ENCODE measurements around the gene ARHGAP29.

Gene ARHGAP29

GRCh38 chr1:94282143-94282711 lies 44.8 kb upstream of the ARHGAP29 start:
- CTCF ChIA-PET: interaction anchor here (0.7 to 0.8 kb wide), 2 partner anchors 11 to 242 kb away, joined by 3 read pairs; no protein-coding TSS in a partner anchor
- no peak for DNase-seq (ENCODE audit: low read depth, low spot score)
- POLR2A ChIA-PET: no interaction called here
- no peak overlapping the region for H3K4me3 ChIP-seq (ENCODE audit: low read depth, low read length)
- TF ChIP-seq CTCF (IDR thresholded peaks at IDR 0.05; ENCODE audit: insufficient read depth, low read length, missing control alignments): no peak

GRCh38 chr1:94281361-94282142 lies 44.2 kb upstream of the ARHGAP29 start:
- H3K4me3 ChIP-seq (ENCODE audit: low read depth, low read length): no peak overlapping the region
- no peak for DNase-seq (ENCODE audit: low read depth, low spot score)
- ChIA-PET CTCF (interaction anchor here (0.7 to 0.8 kb wide), 2 partner anchors 11 to 241 kb away, joined by 3 read pairs; no protein-coding TSS in a partner anchor), POLR2A (no interaction called here)
- no peak for TF ChIP-seq CTCF (IDR thresholded peaks at IDR 0.05; ENCODE audit: insufficient read depth, low read length, missing control alignments)

GRCh38 chr1:94280541-94280940 lies 43.2 kb upstream of the ARHGAP29 start:
- ChIA-PET POLR2A (no interaction called here), CTCF (interaction anchor here (1.0 kb wide), 1 partner anchor 10 kb away, joined by 3 read pairs; no protein-coding TSS in a partner anchor)
- no peak for TF ChIP-seq CTCF (IDR thresholded peaks at IDR 0.05; ENCODE audit: insufficient read depth, low read length, missing control alignments)
- no peak for DNase-seq (ENCODE audit: low read depth, low spot score)
- H3K4me3 ChIP-seq (ENCODE audit: low read depth, low read length): no peak overlapping the region

- ChIA-PET POLR2A (no interaction called here), CTCF (interaction anchor here (0.6 to 1.2 kb wide), 3 partner anchors 56 to 253 kb away, joined by 3 to 4 read pairs (median 4); no protein-coding TSS in a partner anchor)
- no peak for DNase-seq (ENCODE audit: low read depth, low spot score)
- H3K4me3 ChIP-seq (ENCODE audit: low read depth, low read length): no peak overlapping the region
- no peak for TF ChIP-seq CTCF (IDR thresholded peaks at IDR 0.05; ENCODE audit: insufficient read depth, low read length, missing control alignments)
Measured at GRCh38 chr1:94279462-94279861, 42.1 kb upstream of the ARHGAP29 start.

- CTCF ChIA-PET: interaction anchor here (0.6 to 1.2 kb wide), 3 partner anchors 56 to 253 kb away, joined by 3 to 4 read pairs (median 4); no protein-coding TSS in a partner anchor
Measured at GRCh38 chr1:94279038-94279437, 41.7 kb upstream of the ARHGAP29 start.

More at GRCh38 chr1:94279038-94279437, 41.7 kb upstream of the ARHGAP29 start:
- DNase-seq (ENCODE audit: low read depth, low spot score): no peak
- TF ChIP-seq CTCF (IDR thresholded peaks at IDR 0.05; ENCODE audit: insufficient read depth, low read length, missing control alignments): no peak
- no peak overlapping the region for H3K4me3 ChIP-seq (ENCODE audit: low read depth, low read length)
- POLR2A ChIA-PET: no interaction called here

All from AG04449 (cell line).